Prostate gland (tissue), 2 donors: ENCODE data around the gene CHIA. TPM values are rescaled to one million over a fixed set of nuclear protein-coding genes. Genes with fewer than 3 reads are reported as not detected.

Experiments used
- DNase-seq: peaks from one replicate; pipeline ENCODE4 v3.0.0-alpha.2; 2019; ENCODE audit warnings: low spot score
- H3K27ac ChIP-seq, 2 donors: fragments of 200-600 bp; sonication (generic); 2 replicates each; pipeline ENCODE4 v1.5.1; 2017 to 2019
- H3K27me3 ChIP-seq: fragments of 200-600 bp; sonication (generic); replicated peaks from 2 replicates; pipeline ENCODE4 v1.5.1; 2019; ENCODE audit not compliant: insufficient read depth
- H3K36me3 ChIP-seq, 2 donors: fragments of 200-600 bp; sonication (generic); 1 replicate in 1 of 2; 2 replicates in 1 of 2; pipeline versions ENCODE4 v1.5.1 to v1.8.1; 2017 to 2019
- H3K4me1 ChIP-seq: fragments of 200-600 bp; sonication (generic); replicated peaks from 2 replicates; pipeline ENCODE4 v1.5.1; 2019
- H3K4me3 ChIP-seq, 2 donors: fragments of 200-600 bp; sonication (generic); 2 replicates each; pipeline ENCODE4 v1.5.1; 2017 to 2019
- H3K9me3 ChIP-seq: fragments of 200-600 bp; sonication (generic); 2 replicates; pipeline ENCODE4 v1.5.1; 2017
- POLR2A ChIP-seq: fragments of 450-650 bp; IDR thresholded peaks from one replicate; pipeline ENCODE4 v1.6.1; 2016; ENCODE audit warnings: antibody characterized with exemption, mild to moderate bottlenecking
- POLR2AphosphoS5 ChIP-seq: sonication (generic); formaldehyde crosslinking; IDR thresholded peaks from one replicate; pipeline ENCODE4 v1.6.1; 2017; ENCODE audit warnings: antibody characterized with exemption
- WGBS: methylation state at CpG from one replicate; pipeline ENCODE4 v1.1.5; 2018; 5-methylcytosine and 5-hydroxymethylcytosine counted together
- intact Hi-C: fragments of 100-400 bp; cut with DNase I; formaldehyde crosslinking; loops from one replicate; pipeline ENCODE4 v1.14.2; 2022
- total RNA-seq, 2 donors: library from RNA; depleted of rRNA; stranded (reverse); fragments of >200 nt; gene quantifications; one replicate each; pipeline ENCODE4 v1.1.0, GENCODE V29; 2016
- TF ChIP-seq, protein P1 (sequence below), 4 experiments: fragments of 200-600 bp in 2 of 4; fragments of 450-650 bp in 2 of 4; sonication (generic) in 2 of 4; IDR thresholded peaks; 1 replicate in 3 of 4; 2 replicates in 1 of 4; pipeline ENCODE4 v1.5.1; 2016 to 2019; ENCODE audit warnings: antibody characterized with exemption in 4 of 4, mild to moderate bottlenecking in 2 of 4, moderate library complexity in 2 of 4

The CHIA gene
- total RNA-seq, 2 donors from 2014 or later = not detected

- H3K9me3 ChIP-seq = no peaks in the 10 kb centered on the region
- intact Hi-C loops = no loop called here
- peaks cover 2% of the 10 kb centered on the region for H3K27me3 ChIP-seq
- H3K27ac ChIP-seq = no peak overlapping the region
- no peaks in the 10 kb centered on the region for H3K36me3 ChIP-seq
- no peak overlapping the region for H3K4me3 ChIP-seq
- TF ChIP-seq POLR2AphosphoS5 (no peak), POLR2A (no peak)
- TF ChIP-seq, protein P1, sequence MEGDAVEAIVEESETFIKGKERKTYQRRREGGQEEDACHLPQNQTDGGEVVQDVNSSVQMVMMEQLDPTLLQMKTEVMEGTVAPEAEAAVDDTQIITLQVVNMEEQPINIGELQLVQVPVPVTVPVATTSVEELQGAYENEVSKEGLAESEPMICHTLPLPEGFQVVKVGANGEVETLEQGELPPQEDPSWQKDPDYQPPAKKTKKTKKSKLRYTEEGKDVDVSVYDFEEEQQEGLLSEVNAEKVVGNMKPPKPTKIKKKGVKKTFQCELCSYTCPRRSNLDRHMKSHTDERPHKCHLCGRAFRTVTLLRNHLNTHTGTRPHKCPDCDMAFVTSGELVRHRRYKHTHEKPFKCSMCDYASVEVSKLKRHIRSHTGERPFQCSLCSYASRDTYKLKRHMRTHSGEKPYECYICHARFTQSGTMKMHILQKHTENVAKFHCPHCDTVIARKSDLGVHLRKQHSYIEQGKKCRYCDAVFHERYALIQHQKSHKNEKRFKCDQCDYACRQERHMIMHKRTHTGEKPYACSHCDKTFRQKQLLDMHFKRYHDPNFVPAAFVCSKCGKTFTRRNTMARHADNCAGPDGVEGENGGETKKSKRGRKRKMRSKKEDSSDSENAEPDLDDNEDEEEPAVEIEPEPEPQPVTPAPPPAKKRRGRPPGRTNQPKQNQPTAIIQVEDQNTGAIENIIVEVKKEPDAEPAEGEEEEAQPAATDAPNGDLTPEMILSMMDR (IDR thresholded peaks at IDR 0.05) = no peak
- 58% methylated on average over 5 of the region's 5 CpGs for WGBS
- no peaks in the 10 kb centered on the region for H3K4me1 ChIP-seq
- no peak for DNase-seq
Measured at GRCh38 chr1:111281411-111281810, 9.2 kb upstream of the CHIA start.

- intact Hi-C loops = no loop called here
- Histone ChIP-seq H3K4me3 (no peak overlapping the region), H3K4me1 (no peaks in the 10 kb centered on the region), H3K9me3 (no peaks in the 10 kb centered on the region), H3K36me3 (no peaks in the 10 kb centered on the region), H3K27ac (no peak overlapping the region), H3K27me3 (peaks cover 2% of the 10 kb centered on the region)
- no peak for DNase-seq
- TF ChIP-seq, protein P1 (IDR thresholded peaks at IDR 0.05) = no peak
- TF ChIP-seq POLR2A (no peak), POLR2AphosphoS5 (no peak)
Measured at GRCh38 chr1:111283838-111284237, 6.8 kb upstream of the CHIA start.

DNA sequence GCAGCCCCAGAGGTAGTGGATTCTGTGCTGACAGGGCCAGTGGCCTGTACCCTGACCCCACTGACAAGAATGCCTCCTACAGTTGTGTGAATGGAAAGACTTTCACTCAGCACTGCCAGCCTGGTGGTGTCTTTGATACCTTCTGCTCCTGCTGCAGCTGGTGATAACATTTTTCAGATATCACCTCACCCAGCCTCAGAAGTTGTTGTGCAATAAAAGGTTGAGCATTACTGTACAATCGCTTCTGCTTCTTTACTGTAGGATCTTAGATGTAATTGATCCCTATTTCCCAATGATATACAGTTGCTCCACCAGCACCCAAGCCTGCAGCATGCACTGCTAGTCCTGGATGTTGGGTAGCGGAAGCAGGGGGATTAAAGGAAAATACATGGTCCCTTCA is 4.8 kb upstream of the CHIA start:
- no peak for TF ChIP-seq POLR2AphosphoS5
- TF ChIP-seq, protein P1 (IDR thresholded peaks at IDR 0.05) = no peak
- TF ChIP-seq POLR2A = no peak
- WGBS = 90% methylated on average over 2 of the region's 2 CpGs
- Histone ChIP-seq H3K27me3 (peaks cover 2% of the 10 kb centered on the region), H3K36me3 (no peaks in the 10 kb centered on the region), H3K9me3 (no peaks in the 10 kb centered on the region), H3K4me1 (no peaks in the 10 kb centered on the region), H3K4me3 (no peak overlapping the region), H3K27ac (no peak overlapping the region)
- intact Hi-C loops = no loop called here
- DNase-seq = no peak

GRCh38 chr1:111286912-111287311 is 3.7 kb upstream of the CHIA start:
- intact Hi-C loops = no loop called here
- 9% methylated on average over 1 of the region's 1 CpG for WGBS

DNA sequence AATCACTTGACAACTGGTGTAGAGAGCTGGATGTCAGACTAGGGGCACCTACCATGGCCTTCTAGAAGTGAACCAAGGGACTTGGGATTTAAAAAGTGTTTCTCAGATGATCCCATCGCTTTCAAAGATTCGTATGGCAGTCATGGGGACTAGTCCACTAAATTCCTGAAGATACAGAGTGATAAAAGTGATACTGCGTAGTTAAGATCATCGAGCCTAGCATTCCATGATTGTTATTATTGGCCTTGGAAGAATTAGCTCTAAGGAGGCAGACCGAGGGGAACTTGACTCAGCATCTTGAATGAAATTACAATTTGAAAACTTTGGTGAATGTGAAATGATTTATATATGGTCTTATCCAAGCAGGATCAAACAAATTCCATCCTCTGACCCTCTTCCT is 1.3 kb upstream of the CHIA start:
- TF ChIP-seq, protein P1 (IDR thresholded peaks at IDR 0.05) = no peak
- no peak for TF ChIP-seq POLR2A
- no peak for TF ChIP-seq POLR2AphosphoS5
- Histone ChIP-seq H3K27ac (no peak overlapping the region), H3K27me3 (peaks cover 2% of the 10 kb centered on the region), H3K36me3 (no peaks in the 10 kb centered on the region), H3K4me1 (no peaks in the 10 kb centered on the region), H3K4me3 (no peak overlapping the region), H3K9me3 (no peaks in the 10 kb centered on the region)
- DNase-seq = no peak
- 57% methylated on average over 5 of the region's 5 CpGs for WGBS
- intact Hi-C loops = no loop called here

More at GRCh38 chr1:111286912-111287311, 3.7 kb upstream of the CHIA start:
- Histone ChIP-seq H3K27me3 (peaks cover 2% of the 10 kb centered on the region), H3K9me3 (no peaks in the 10 kb centered on the region), H3K27ac (no peak overlapping the region), H3K4me1 (no peaks in the 10 kb centered on the region), H3K4me3 (no peak overlapping the region), H3K36me3 (no peaks in the 10 kb centered on the region)
- no peak for DNase-seq
- TF ChIP-seq, protein P1 (IDR thresholded peaks at IDR 0.05) = no peak
- no peak for TF ChIP-seq POLR2A
- TF ChIP-seq POLR2AphosphoS5 = no peak
